Left lung (tissue), 10 donors: ENCODE results near the gene TWIST2. TPM values are rescaled to one million over a fixed set of nuclear protein-coding genes. Genes with fewer than 3 reads are reported as not detected.

Source experiments
- ATAC-seq: fragments of 200-7000 bp; cut with Tn5 transposase; one replicate; pipeline ENCODE4 v1.9.1; 2020; ENCODE audit warnings: moderate library complexity
- DNase-seq, 4 donors: peaks; one replicate each; pipeline ENCODE4 v3.0.0-alpha.2; 2013 to 2020
- H3K27ac ChIP-seq, 2 donors: fragments of 200-600 bp; sonication (generic) in 1 of 2; one replicate each; pipeline versions ENCODE4 v1.5.0 to v1.8.0; 2020 to 2021
- H3K27me3 ChIP-seq, 2 donors: fragments of 200-600 bp; sonication (generic) in 1 of 2; one replicate each; pipeline versions ENCODE4 v1.5.0 to v1.8.0; 2020 to 2021
- H3K36me3 ChIP-seq, 2 donors: fragments of 200-600 bp; sonication (generic) in 1 of 2; one replicate each; pipeline versions ENCODE4 v1.5.0 to v1.8.0; 2020 to 2021
- H3K4me1 ChIP-seq, 2 donors: fragments of 200-600 bp; one replicate each; pipeline ENCODE4 v1.8.0; 2021
- H3K4me3 ChIP-seq, 2 donors: fragments of 200-600 bp; sonication (generic) in 1 of 2; one replicate each; pipeline versions ENCODE4 v1.5.0 to v1.8.0; 2020 to 2021; ENCODE audit warnings: mild to moderate bottlenecking in 1 of 2
- H3K9me3 ChIP-seq, 2 donors: fragments of 200-600 bp; sonication (generic) in 1 of 2; one replicate each; pipeline versions ENCODE4 v1.5.0 to v1.8.0; 2020 to 2021
- CTCF ChIP-seq, 2 donors: fragments of 200-600 bp; sonication (generic) in 1 of 2; IDR thresholded peaks; one replicate each; pipeline versions ENCODE4 v1.5.0 to v1.8.0; 2021; ENCODE audit warnings: antibody characterized with exemption in 2 of 2
- intact Hi-C, 2 donors: fragments of 100-400 bp; cut with DNase I; formaldehyde crosslinking; loops; one replicate each; pipeline versions ENCODE4 v1.11.2 to v1.14.2; 2022
- polyA plus RNA-seq, 6 donors: library from polyadenylated mRNA; unstranded; fragments of 120-200 nt; gene quantifications; one replicate each; pipeline ENCODE4 v1.2.1, GENCODE V29; 2013; ENCODE audit not compliant: insufficient read length in 6 of 6
- total RNA-seq, 2 donors: library from RNA; stranded (reverse); fragmentation: NEBNext Ultra II Directional; extraction: Animal tissue kit (Norgen Biotek cat#: 25700); gene quantifications; one replicate each; pipeline ENCODE4 v1.2.1, GENCODE V29; 2021
- donor health status: DM: no; HTN: yes; CAD: no.
- donor health status: DM: no; HTN: no; CAD: no.

Gene TWIST2
- total and polyA plus RNA-seq, 8 donors = 4.0 to 12.8 (median 5.3) TPM

GRCh38 chr2:238882082-238882755 lies 34.3 kb downstream of the TWIST2 start:
- ATAC-seq = no peak
- Histone ChIP-seq H3K36me3 (no peaks in the 10 kb centered on the region), H3K27me3 (peaks cover 0 to 15% of the 10 kb centered on the region in 2 donors), H3K4me3 (no peak overlapping the region), H3K27ac (no peak overlapping the region), H3K4me1 (no peaks in the 10 kb centered on the region), H3K9me3 (no peaks in the 10 kb centered on the region)
- TF ChIP-seq CTCF (IDR thresholded peaks at IDR 0.05) = no peak
- intact Hi-C loops = no loop called here
- DNase-seq = no peak

- H3K27ac ChIP-seq = no peak overlapping the region
- DNase-seq (no peak), ATAC-seq (no peak)
- no peaks in the 10 kb centered on the region for H3K9me3 ChIP-seq
- intact Hi-C loops = no loop called here
- no peak for TF ChIP-seq CTCF (IDR thresholded peaks at IDR 0.05)
- H3K4me3 ChIP-seq = no peak overlapping the region
- peaks cover 0 to 15% of the 10 kb centered on the region in 2 donors for H3K27me3 ChIP-seq
- H3K4me1 ChIP-seq = no peaks in the 10 kb centered on the region
- no peaks in the 10 kb centered on the region for H3K36me3 ChIP-seq
These were observed 35.6 kb downstream of the TWIST2 start for GRCh38 chr2:238883421-238883901.

- H3K27me3 ChIP-seq = peaks cover 0 to 15% of the 10 kb centered on the region in 2 donors
- no peak overlapping the region for H3K27ac ChIP-seq
- intact Hi-C loops = no loop called here
- ATAC-seq = no peak
- H3K36me3 ChIP-seq = no peaks in the 10 kb centered on the region
- no peaks in the 10 kb centered on the region for H3K9me3 ChIP-seq
- no peak overlapping the region for H3K4me3 ChIP-seq
- no peak for DNase-seq
- no peaks in the 10 kb centered on the region for H3K4me1 ChIP-seq
- no peak for TF ChIP-seq CTCF (IDR thresholded peaks at IDR 0.05)
These were observed 36.4 kb downstream of the TWIST2 start for GRCh38 chr2:238884122-238884811.

GRCh38 chr2:238884812-238885408 lies 37.0 kb downstream of the TWIST2 start:
- H3K4me1 ChIP-seq = no peaks in the 10 kb centered on the region
- H3K27me3 ChIP-seq = peaks cover 0 to 15% of the 10 kb centered on the region in 2 donors
- intact Hi-C loops = no loop called here
- no peaks in the 10 kb centered on the region for H3K9me3 ChIP-seq
- H3K4me3 ChIP-seq = no peak overlapping the region
- H3K36me3 ChIP-seq = no peaks in the 10 kb centered on the region
- no peak overlapping the region for H3K27ac ChIP-seq
- no peak for TF ChIP-seq CTCF (IDR thresholded peaks at IDR 0.05)
- no peak for ATAC-seq
- DNase-seq = no peak

GRCh38 chr2:238886453-238887094 lies 38.7 kb downstream of the TWIST2 start:
- no peak overlapping the region for H3K27ac ChIP-seq
- intact Hi-C loops = no loop called here
- no peak overlapping the region for H3K4me3 ChIP-seq
- no peaks in the 10 kb centered on the region for H3K9me3 ChIP-seq
- peaks cover 0 to 15% of the 10 kb centered on the region in 2 donors for H3K27me3 ChIP-seq
- ATAC-seq = no peak
- no peak for DNase-seq
- TF ChIP-seq CTCF (IDR thresholded peaks at IDR 0.05) = no peak
- H3K4me1 ChIP-seq = no peaks in the 10 kb centered on the region
- H3K36me3 ChIP-seq = no peaks in the 10 kb centered on the region
